Stimulated activated naive B cell treated with anti-CD40 and anti-IgM and Interleukin-4, amounts not matched to agents 10 μg/mL and 1 μg/mL and 100 μg/mL, for 72 hours (primary cell): Measurements from ENCODE around the gene VPS25.
"Not testable (repeated sequence)": the region's sequence is repeated elsewhere in the genome, so short reads cannot be mapped to it uniquely, and the experiment has no call there.

ENCODE experiments used
- ATAC-seq, 2 donors: fragments of 150-1000 bp; cut with Tn5 transposase; replicated peaks; 2 replicates each; pipeline ENCODE4 v1.10.0; 2021; ENCODE audit warnings: moderate library complexity in 1 of 2
- DNase-seq: peaks from one replicate; pipeline ENCODE4 v3.0.0; 2021
- H3K27ac Mint-ChIP-seq: one replicate; pipeline ENCODE4 v1.8.0; 2022; ENCODE audit warnings: mild to moderate bottlenecking, mixed read lengths
- H3K27me3 Mint-ChIP-seq, 2 donors: one replicate each; pipeline ENCODE4 v1.8.0; 2022; ENCODE audit warnings: mixed read lengths in 2 of 2
- H3K36me3 Mint-ChIP-seq, 2 donors: one replicate each; pipeline ENCODE4 v1.8.0; 2022; ENCODE audit warnings: mixed read lengths in 2 of 2, mild to moderate bottlenecking in 1 of 2
- H3K4me1 Mint-ChIP-seq, 2 donors: one replicate each; pipeline ENCODE4 v1.8.0; 2022; ENCODE audit warnings: mixed read lengths in 2 of 2, mild to moderate bottlenecking in 1 of 2
- H3K4me3 Mint-ChIP-seq, 2 donors: one replicate each; pipeline ENCODE4 v1.8.0; 2022; ENCODE audit warnings: mild to moderate bottlenecking in 2 of 2, mixed read lengths in 2 of 2, moderate library complexity in 1 of 2
- H3K9me3 Mint-ChIP-seq, 2 donors: one replicate each; pipeline ENCODE4 v1.8.0; 2022; ENCODE audit warnings: mixed read lengths in 2 of 2, mild to moderate bottlenecking in 1 of 2

Gene VPS25

GRCh38 chr17:42773290-42774035 is at the start of gene VPS25:
TSS of gene VPS25 (plus strand) at chr17:42773449. CDS start at chr17:42773476, 27 bp downstream.
- Mint-ChIP-seq H3K27me3 (peaks cover 0 to 5% of the 10 kb centered on the region in 2 donors), H3K36me3 (peaks cover 26 to 28% of the 10 kb centered on the region in 2 donors), H3K4me3 (peak within 1 kb of the TSS; percentile 95 to 99), H3K4me1 (peaks cover 19 to 45% of the 10 kb centered on the region in 2 donors), H3K27ac (peak within 1 kb of the TSS; percentile 98), H3K9me3 (peaks cover 0 to 2% of the 10 kb centered on the region in 2 donors)
- ATAC-seq = peak; percentile 80 to 89
- peak; percentile 76 for DNase-seq

DNA sequence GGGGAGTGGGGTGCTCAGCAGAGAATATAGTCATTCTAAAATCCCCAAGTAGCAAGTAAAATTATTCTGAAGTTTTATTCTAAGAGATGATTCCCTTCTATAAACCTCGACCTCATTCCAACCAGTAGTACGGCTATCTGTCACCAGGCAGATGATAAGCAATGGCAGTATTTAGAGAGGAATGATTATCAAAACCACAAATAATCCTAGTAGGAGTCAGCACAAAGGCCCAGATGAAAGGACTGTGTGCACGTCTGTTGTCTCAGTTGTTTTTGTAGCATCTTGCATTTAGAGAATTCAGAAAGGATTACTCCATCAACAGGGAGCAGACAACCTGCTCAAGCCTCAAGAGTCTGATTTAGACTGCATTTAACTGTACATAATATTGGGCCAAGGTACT is 49.6 kb upstream of the VPS25 start:
- DNase-seq (no peak), ATAC-seq (no peak)
- Mint-ChIP-seq H3K4me3 (no peak overlapping the region), H3K36me3 (peaks cover 22 to 35% of the 10 kb centered on the region in 2 donors), H3K27ac (no peak overlapping the region), H3K4me1 (peaks cover 0 to 6% of the 10 kb centered on the region in 2 donors), H3K27me3 (no peaks in the 10 kb centered on the region), H3K9me3 (no peaks in the 10 kb centered on the region)

DNA sequence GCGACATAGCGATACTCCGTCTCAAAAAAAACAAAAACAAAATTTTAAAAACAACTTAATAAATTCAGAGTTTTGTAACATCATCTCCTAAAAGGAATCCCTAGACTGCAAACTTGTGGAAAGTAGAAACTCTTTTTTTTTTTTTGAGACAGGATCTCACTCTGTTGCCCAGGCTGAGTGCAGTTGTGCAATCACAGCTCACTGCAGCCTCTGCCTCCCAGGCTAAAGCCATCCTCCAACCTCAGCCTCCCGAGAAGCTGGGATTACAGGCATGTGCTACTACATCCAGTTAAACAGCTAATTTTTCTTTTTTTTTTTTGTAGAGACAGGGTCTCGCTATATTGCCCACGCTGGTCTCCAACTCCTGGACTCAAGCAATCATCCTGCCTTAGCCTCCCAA is 48.1 kb upstream of the VPS25 start:
- ATAC-seq (no peak), DNase-seq (no peak)
- Mint-ChIP-seq H3K4me1 (peaks cover 0 to 6% of the 10 kb centered on the region in 2 donors), H3K4me3 (no peak overlapping the region), H3K36me3 (peaks cover 18 to 28% of the 10 kb centered on the region in 2 donors), H3K9me3 (no peaks in the 10 kb centered on the region), H3K27ac (no peak overlapping the region), H3K27me3 (no peaks in the 10 kb centered on the region)

DNA sequence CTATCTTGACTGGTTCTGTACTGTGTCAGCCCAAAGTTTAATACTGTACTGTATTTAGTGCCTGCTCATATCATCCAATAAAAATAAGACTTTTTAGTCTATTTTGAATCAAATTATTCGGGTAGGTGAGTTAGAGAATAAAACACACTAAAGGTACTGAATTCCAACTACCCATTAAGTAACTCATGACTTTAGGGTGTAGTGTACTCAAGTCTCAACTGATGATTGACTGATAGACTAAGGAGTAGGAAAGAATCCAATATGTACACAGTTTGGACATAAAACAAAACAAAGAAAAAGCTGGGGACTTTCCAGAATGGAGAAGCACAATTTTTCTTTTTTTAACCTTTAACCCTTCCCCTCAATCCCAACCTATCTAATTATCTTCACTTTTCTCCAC is 32.5 kb upstream of the VPS25 start:
- Mint-ChIP-seq H3K4me3 (no peak overlapping the region), H3K4me1 (peaks cover 23 to 34% of the 10 kb centered on the region in 2 donors), H3K27me3 (no peaks in the 10 kb centered on the region), H3K9me3 (no peaks in the 10 kb centered on the region), H3K27ac (no peak overlapping the region), H3K36me3 (peaks cover 0 to 2% of the 10 kb centered on the region in 2 donors)
- no peak for DNase-seq
- ATAC-seq = no peak

DNA sequence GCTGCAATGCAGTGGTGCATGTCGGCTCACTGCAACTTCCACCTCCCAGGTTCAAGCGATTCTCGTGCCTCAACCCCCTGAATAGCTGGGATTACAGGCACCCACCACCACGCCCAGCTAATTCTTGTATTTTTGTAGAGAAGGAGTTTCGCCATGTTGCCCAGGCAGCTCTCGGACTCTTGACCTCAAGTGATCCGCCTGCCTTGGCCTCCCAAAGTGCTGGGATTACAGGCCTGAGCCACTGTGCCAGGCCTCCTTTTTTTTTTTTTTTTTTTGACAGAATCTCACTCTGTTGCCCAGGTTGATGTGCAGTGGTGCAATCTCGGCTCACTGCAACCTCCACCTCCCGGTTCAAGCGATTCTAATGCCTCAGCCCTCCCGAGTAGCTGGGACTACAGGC is 30.3 kb upstream of the VPS25 start:
- not testable (repeated sequence) for H3K27ac Mint-ChIP-seq, ATAC-seq, H3K9me3 Mint-ChIP-seq, H3K36me3 Mint-ChIP-seq, DNase-seq, H3K27me3 Mint-ChIP-seq
- Mint-ChIP-seq H3K4me1 (peaks cover 20 to 35% of the 10 kb centered on the region in 2 donors), H3K4me3 (peak overlapping the region in 1 of 2 donors; percentile 31)

DNA sequence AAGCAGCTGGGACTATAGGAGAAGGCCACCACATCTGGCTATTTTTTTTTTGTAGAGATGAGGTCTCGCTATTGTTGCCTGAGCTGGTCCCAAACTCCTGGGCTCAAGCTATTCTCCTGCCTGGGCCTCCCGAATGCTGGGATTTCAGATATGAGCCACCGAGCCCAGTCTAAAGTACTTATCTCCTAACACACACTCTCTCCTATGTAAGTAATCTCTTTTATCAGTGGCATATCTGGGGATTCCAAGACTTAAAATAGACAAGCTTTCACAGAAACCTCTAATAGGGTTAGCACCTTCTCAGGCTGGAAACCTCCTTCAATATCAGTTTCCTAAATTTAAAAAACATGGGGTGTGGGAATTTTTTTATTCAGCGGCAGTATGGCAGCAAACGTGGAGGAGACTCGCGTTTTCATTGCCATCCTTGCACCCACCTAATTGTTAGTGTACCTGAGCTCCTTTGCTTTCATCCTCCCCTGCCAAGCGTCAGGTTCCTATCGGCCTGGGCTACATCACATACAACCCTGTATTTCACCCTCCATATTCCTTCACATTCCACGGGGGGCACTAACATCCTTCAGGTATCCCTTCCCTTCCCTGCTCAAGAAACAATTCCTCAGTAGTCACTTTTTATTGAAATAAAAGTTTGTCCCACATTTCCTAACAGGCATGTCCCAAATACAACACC is 29.5 kb upstream of the VPS25 start:
- Mint-ChIP-seq H3K27me3 (peaks cover 0 to 4% of the 10 kb centered on the region in 2 donors), H3K36me3 (peaks cover 0 to 2% of the 10 kb centered on the region in 2 donors), H3K27ac (peak overlapping the region; percentile 94), H3K9me3 (no peaks in the 10 kb centered on the region), H3K4me1 (peaks cover 20 to 35% of the 10 kb centered on the region in 2 donors), H3K4me3 (peak overlapping the region; percentile 90 to 93)
- ATAC-seq = no peak
- no peak for DNase-seq

DNA sequence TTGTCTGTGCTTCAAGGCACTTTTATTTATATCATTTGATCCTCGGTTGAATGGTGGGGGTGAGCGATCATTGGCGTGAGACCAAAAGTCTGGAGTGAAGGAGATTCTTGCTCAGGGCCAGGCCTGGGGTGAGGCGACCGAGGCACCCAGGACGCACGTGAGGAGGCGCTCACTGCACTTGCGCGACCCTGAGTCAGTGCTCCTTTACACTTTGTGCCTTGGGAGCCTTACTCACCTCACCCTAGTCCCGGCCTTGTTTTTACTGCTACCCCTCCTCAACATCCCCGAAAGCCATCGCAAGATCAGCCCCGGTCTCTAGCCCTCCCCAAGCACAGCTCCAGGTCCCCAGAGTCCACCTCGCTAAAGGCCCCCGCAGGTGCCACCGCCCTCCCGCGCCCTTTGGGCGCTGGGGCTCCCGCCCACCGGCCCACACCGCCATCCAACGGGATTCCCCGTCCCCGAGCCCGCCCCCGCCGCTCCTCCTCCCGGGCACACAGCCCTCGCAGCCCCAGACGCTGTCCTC is 28.9 kb upstream of the VPS25 start:
- H3K36me3 Mint-ChIP-seq = peaks cover 0 to 2% of the 10 kb centered on the region in 2 donors
- H3K4me3 Mint-ChIP-seq = peak overlapping the region; percentile 90 to 93
- H3K4me1 Mint-ChIP-seq = peaks cover 20 to 35% of the 10 kb centered on the region in 2 donors
- H3K27me3 Mint-ChIP-seq = peaks cover 2 to 8% of the 10 kb centered on the region in 2 donors
- H3K27ac Mint-ChIP-seq = peak overlapping the region; percentile 94
- peak; percentile 72 for DNase-seq
- ATAC-seq = peak; percentile 80 to 84
- H3K9me3 Mint-ChIP-seq = no peaks in the 10 kb centered on the region

DNA sequence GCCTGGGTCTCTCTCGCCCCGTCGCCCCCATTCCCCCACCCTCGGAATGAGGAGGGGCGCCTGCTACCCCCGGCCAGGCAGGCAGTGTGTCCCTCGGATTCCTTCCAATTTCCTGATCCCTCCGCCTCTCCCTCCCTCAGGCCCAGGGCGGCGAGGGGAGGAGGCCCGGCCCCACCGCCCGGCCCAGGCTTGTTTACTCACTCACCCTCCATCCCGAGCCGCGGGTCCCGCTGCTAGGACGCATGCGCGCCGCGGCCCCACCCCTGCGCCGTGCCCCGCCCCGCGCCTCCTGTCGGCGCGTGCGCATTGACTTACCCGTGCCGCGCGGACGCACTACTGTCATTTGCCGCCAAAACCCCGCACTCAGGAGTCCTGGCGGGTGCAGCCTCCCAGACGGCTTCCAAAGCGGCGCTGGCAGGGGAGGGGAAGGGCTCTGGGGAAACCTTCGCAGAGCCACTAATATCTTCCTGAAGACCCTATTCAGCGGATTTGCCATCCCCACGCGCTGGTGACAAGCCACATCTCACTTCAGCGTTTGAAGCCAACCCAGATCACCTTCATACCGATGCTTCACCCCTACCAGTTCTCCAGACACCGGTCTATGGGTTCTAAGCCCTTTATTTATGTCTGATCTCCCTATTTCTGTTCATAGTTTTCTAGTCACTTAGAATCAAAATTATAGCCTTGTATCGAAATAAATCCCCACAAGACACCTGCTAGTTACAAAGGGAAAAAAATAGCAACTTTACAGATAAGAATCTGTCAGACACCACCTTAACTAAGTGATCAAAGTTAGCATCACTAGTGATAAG is 28.2 kb upstream of the VPS25 start, which contains the start of gene EZH1:
Gene EZH1 (minus strand): TSS at position 235 of the 812 bp plus-strand sequence. CDS start 16,099 bp downstream, outside the sequence.
- H3K9me3 Mint-ChIP-seq = no peaks in the 10 kb centered on the region
- H3K36me3 Mint-ChIP-seq = peaks cover 0 to 2% of the 10 kb centered on the region in 2 donors
- H3K4me3 Mint-ChIP-seq = peak within 1 kb of the TSS; percentile 90 to 93
- H3K27ac Mint-ChIP-seq = peak within 1 kb of the TSS; percentile 94
- DNase-seq (peak; percentile 92), ATAC-seq (peak; percentile 89 to 90)
- H3K27me3 Mint-ChIP-seq = peaks cover 4 to 10% of the 10 kb centered on the region in 2 donors
- peaks cover 20 to 35% of the 10 kb centered on the region in 2 donors for H3K4me1 Mint-ChIP-seq

DNA sequence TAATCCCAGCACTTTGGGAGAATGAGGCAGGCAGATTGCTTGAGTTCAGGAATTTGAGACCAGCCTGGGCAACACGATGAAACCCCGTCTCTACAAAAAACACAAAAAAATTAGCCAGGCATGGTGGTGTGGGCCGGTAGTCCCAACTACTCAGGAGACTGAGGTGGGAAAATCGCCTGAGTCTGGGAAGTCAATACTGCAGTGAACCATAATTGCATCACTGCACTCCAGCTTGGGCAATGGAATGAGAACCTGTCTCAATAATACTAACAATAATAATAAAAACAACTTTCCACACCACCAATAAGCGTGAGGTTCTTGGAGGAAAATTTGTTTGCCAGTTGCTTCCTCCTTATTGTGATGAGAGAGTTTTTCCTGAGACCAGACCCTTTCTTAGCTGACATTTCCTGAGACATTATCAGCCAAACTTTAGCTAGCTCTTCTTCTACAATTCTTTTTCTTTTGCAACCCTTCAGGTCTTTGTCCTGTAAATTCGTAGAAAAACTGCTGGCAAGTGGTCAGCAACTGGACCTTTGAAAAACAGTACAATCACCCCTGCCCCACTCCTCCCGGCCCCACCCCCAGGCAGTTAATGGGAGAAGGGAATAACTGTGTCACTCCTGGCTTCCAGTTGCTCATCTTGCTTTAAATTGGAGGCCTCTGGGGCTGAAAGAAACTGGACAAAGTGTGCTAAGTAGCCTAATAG is 24.9 kb upstream of the VPS25 start:
- peaks cover 16 to 29% of the 10 kb centered on the region in 2 donors for H3K4me1 Mint-ChIP-seq
- no peaks in the 10 kb centered on the region for H3K9me3 Mint-ChIP-seq
- H3K36me3 Mint-ChIP-seq = no peaks in the 10 kb centered on the region
- DNase-seq = no peak
- no peak for ATAC-seq
- peaks cover 11 to 15% of the 10 kb centered on the region in 2 donors for H3K27me3 Mint-ChIP-seq
- no peak overlapping the region for H3K27ac Mint-ChIP-seq
- H3K4me3 Mint-ChIP-seq = no peak overlapping the region

GRCh38 chr17:42748908-42749798 is 24.1 kb upstream of the VPS25 start:
- no peak for ATAC-seq
- Mint-ChIP-seq H3K4me1 (peaks cover 9 to 21% of the 10 kb centered on the region in 2 donors), H3K36me3 (no peaks in the 10 kb centered on the region), H3K9me3 (no peaks in the 10 kb centered on the region), H3K27ac (no peak overlapping the region), H3K4me3 (no peak overlapping the region), H3K27me3 (peaks cover 11 to 19% of the 10 kb centered on the region in 2 donors)
- DNase-seq = no peak

DNA sequence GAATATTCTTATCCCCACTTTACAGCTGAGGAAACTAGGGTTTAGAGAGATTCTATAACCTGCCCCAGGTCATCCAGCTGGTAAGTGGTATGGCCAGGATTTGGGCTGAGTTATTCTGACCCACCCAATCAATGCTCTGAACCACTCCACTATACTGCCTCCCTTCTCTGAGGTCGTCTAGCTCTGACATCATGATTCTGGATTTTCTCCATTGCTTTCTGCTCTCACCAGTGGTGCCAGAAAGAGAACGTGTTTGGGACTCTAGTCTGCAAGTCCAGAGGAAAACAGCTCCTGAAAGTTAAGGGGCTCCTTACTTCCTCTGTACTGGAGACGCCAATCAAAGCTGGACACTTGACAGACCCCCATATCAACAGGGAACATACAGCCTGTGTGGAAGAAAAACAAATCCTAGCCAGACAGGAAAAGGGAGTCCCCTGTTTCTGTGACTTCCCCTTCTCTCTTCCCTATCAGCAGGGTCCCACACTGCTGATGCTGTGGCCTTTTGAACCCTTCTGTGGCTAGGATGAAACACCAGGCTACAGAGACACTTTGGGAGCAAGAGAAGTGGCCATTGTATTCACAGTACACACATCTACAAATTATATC is 22.4 kb upstream of the VPS25 start:
- Mint-ChIP-seq H3K27me3 (peaks cover 14 to 29% of the 10 kb centered on the region in 2 donors), H3K27ac (no peak overlapping the region), H3K4me1 (peaks cover 0 to 8% of the 10 kb centered on the region in 2 donors), H3K9me3 (no peaks in the 10 kb centered on the region), H3K36me3 (no peaks in the 10 kb centered on the region), H3K4me3 (no peak overlapping the region)
- ATAC-seq = no peak
- DNase-seq = no peak

GRCh38 chr17:42751628-42752027 is 21.6 kb upstream of the VPS25 start:
- ATAC-seq (no peak), DNase-seq (no peak)
- peaks cover 0 to 8% of the 10 kb centered on the region in 2 donors for H3K4me1 Mint-ChIP-seq
- H3K9me3 Mint-ChIP-seq = no peaks in the 10 kb centered on the region
- H3K4me3 Mint-ChIP-seq = no peak overlapping the region
- peaks cover 21 to 31% of the 10 kb centered on the region in 2 donors for H3K27me3 Mint-ChIP-seq
- no peaks in the 10 kb centered on the region for H3K36me3 Mint-ChIP-seq
- no peak overlapping the region for H3K27ac Mint-ChIP-seq
